NCI-H345 (cell line): ENCODE data around the gene ARL2BP.
"Not testable (repeated sequence)": the region's sequence is repeated elsewhere in the genome, so short reads cannot be mapped to it uniquely, and the experiment has no call there.

Source experiments
- DNase-seq: peaks from one replicate; lab custom pipeline; 2025; lab: John Stamatoyannopoulos, UW

Gene ARL2BP

GRCh38 chr16:57244767-57245471 is at the start of gene ARL2BP:
TSS of gene ARL2BP (plus strand) at chr16:57245259. CDS start at chr16:57245368, 109 bp downstream.
- peak; percentile 92 for DNase-seq

- DNase-seq, result no peak
Observed at GRCh38 chr16:57196286-57196685, 48.8 kb upstream of the ARL2BP start.

GRCh38 chr16:57196753-57197152 is 48.3 kb upstream of the ARL2BP start:
- DNase-seq, result no peak

- DNase-seq, result not testable (repeated sequence)
Observed at GRCh38 chr16:57200321-57200720, 44.7 kb upstream of the ARL2BP start.

- DNase-seq, result not testable (repeated sequence)
Observed at GRCh38 chr16:57200926-57201325, 44.1 kb upstream of the ARL2BP start.

- no peak for DNase-seq
Observed at GRCh38 chr16:57202095-57202886, 42.8 kb upstream of the ARL2BP start.

- DNase-seq, result no peak
Observed at GRCh38 chr16:57203451-57203850, 41.6 kb upstream of the ARL2BP start.

- DNase-seq, result no peak
Observed at GRCh38 chr16:57204675-57205074, 40.4 kb upstream of the ARL2BP start.

- DNase-seq, result no peak
Observed at GRCh38 chr16:57208926-57209325, 36.1 kb upstream of the ARL2BP start.

- no peak for DNase-seq
Observed at GRCh38 chr16:57209780-57210179, 35.3 kb upstream of the ARL2BP start.

- DNase-seq, result no peak
Observed at GRCh38 chr16:57213462-57213861, 31.6 kb upstream of the ARL2BP start.

GRCh38 chr16:57216968-57217367 is 28.1 kb upstream of the ARL2BP start:
- DNase-seq, result no peak

GRCh38 chr16:57223057-57223456 is 22.0 kb upstream of the ARL2BP start:
- no peak for DNase-seq

GRCh38 chr16:57224651-57225335 is 20.3 kb upstream of the ARL2BP start:
- no peak for DNase-seq

- no peak for DNase-seq
Observed at GRCh38 chr16:57225978-57226377, 19.1 kb upstream of the ARL2BP start.

- DNase-seq, result no peak
Observed at GRCh38 chr16:57226701-57227621, 18.1 kb upstream of the ARL2BP start.

- DNase-seq, result no peak
Observed at GRCh38 chr16:57229079-57229478, 16.0 kb upstream of the ARL2BP start.

- no peak for DNase-seq
Observed at GRCh38 chr16:57231821-57232350, 13.2 kb upstream of the ARL2BP start.

- DNase-seq, result no peak
Observed at GRCh38 chr16:57233944-57234706, 10.9 kb upstream of the ARL2BP start.

- no peak for DNase-seq
Observed at GRCh38 chr16:57234707-57235092, 10.4 kb upstream of the ARL2BP start.
